Nephron progenitor cell (in vitro differentiated cells): ENCODE data around the gene SLC6A11.

ENCODE experiments used
- DNase-seq: peaks from one replicate; pipeline ENCODE4 v3.0.0; 2021
- H3K27ac Mint-ChIP-seq: 2 replicates; pipeline ENCODE4 v1.8.0; 2021; ENCODE audit warnings: mild to moderate bottlenecking, moderate library complexity, mixed read lengths
- H3K27me3 Mint-ChIP-seq: 2 replicates; pipeline ENCODE4 v1.8.0; 2021; ENCODE audit warnings: mild to moderate bottlenecking, low read depth, mixed read lengths; ENCODE audit not compliant: poor library complexity
- H3K36me3 Mint-ChIP-seq: 2 replicates; pipeline ENCODE4 v1.8.0; 2021; ENCODE audit warnings: low read depth, mixed read lengths
- H3K4me1 Mint-ChIP-seq: 2 replicates; pipeline ENCODE4 v1.8.0; 2021; ENCODE audit warnings: mixed read lengths
- H3K4me3 Mint-ChIP-seq: 2 replicates; pipeline ENCODE4 v1.8.0; 2021; ENCODE audit warnings: mild to moderate bottlenecking, moderate library complexity, mixed read lengths
- H3K9me3 Mint-ChIP-seq: 2 replicates; pipeline ENCODE4 v1.8.0; 2021; ENCODE audit warnings: mild to moderate bottlenecking, moderate library complexity, mixed read lengths
- TF ChIP-seq, protein P1 (sequence below): fragments of 200-600 bp; sonication (generic); IDR thresholded peaks from 2 replicates; pipeline ENCODE4 v1.5.0; 2021; ENCODE audit warnings: antibody characterized with exemption

SLC6A11 gene

DNA sequence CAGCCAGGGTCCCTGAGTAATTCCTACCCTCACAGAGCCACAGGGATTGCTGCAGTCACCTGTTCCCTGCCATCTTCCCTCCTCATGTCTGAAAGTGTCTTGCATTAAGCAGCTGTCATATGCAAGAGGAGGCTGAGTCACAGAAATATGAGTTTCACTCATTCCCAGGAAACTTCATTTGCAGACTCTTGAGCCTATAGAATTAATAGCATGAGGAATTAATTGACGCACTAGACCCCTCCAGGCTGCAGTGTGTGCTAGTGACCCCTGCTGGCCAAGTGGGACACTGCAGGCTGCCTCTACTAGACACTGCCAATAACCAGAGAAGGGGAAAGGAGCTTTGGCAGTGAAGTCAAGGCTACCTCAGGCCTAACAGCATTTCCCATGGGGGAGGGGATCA lies 125.9 kb downstream of the SLC6A11 start:
- no peak overlapping the region for H3K27ac Mint-ChIP-seq
- TF ChIP-seq, protein P1, sequence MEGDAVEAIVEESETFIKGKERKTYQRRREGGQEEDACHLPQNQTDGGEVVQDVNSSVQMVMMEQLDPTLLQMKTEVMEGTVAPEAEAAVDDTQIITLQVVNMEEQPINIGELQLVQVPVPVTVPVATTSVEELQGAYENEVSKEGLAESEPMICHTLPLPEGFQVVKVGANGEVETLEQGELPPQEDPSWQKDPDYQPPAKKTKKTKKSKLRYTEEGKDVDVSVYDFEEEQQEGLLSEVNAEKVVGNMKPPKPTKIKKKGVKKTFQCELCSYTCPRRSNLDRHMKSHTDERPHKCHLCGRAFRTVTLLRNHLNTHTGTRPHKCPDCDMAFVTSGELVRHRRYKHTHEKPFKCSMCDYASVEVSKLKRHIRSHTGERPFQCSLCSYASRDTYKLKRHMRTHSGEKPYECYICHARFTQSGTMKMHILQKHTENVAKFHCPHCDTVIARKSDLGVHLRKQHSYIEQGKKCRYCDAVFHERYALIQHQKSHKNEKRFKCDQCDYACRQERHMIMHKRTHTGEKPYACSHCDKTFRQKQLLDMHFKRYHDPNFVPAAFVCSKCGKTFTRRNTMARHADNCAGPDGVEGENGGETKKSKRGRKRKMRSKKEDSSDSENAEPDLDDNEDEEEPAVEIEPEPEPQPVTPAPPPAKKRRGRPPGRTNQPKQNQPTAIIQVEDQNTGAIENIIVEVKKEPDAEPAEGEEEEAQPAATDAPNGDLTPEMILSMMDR, result peak; percentile 67
- H3K36me3 Mint-ChIP-seq, result no peaks in the 10 kb centered on the region
- peaks cover 22% of the 10 kb centered on the region for H3K27me3 Mint-ChIP-seq
- no peak overlapping the region for H3K4me3 Mint-ChIP-seq
- no peaks in the 10 kb centered on the region for H3K4me1 Mint-ChIP-seq
- peaks cover 4% of the 10 kb centered on the region for H3K9me3 Mint-ChIP-seq
- peak; percentile 51 for DNase-seq

DNA sequence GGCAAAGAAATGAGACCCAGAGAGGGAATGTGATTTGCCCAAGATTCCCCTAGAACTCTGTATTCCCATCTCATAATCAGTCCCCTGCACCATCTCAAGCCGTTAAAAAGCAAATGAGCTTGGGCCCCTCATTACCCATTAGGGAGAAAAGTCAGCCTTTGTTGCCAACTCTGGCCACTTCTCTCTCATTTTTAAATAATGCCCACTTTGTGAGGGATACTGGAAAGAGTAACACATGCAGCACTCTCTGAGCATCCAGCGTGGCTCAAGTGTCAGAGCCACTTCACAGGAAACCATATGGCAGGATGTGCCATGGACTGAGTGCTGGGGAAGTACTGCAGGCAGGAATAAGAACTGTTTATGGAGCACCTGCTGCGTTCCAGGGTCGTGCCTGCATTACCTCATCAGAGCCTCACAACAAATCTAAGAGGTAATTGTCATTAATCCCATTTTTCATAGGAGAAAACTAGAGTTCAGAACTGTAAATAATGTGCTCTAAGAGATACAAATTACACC lies 126.7 kb downstream of the SLC6A11 start:
- H3K4me3 Mint-ChIP-seq, result no peak overlapping the region

DNA sequence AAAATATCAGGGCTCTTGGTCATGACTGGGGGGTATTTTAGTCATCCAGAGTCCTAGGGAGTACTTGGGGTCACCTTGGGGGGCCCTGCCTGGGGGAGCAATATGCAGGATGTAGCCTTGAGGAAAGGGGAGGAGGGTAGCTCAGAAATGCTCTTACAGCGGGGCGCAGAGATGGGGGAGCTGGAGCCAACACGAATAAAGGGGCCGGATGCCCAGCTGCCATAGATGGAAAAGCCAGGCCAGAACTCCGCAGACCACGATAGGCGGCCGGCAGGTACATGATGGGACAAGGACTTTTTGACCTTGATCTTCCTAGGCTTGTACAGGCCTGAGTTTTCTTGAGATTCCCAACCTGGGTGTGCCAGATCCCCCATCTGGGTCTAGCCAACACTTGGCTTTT lies 128.8 kb downstream of the SLC6A11 start:
- Mint-ChIP-seq H3K36me3 (no peaks in the 10 kb centered on the region), H3K27me3 (peaks cover 27% of the 10 kb centered on the region), H3K27ac (no peak overlapping the region), H3K4me1 (no peaks in the 10 kb centered on the region), H3K4me3 (no peak overlapping the region), H3K9me3 (peaks cover 4% of the 10 kb centered on the region)
- TF ChIP-seq, protein P1, result no peak
- no peak for DNase-seq

More for the DNA sequence above, 126.7 kb downstream of the SLC6A11 start:
- no peak overlapping the region for H3K27ac Mint-ChIP-seq
- H3K4me1 Mint-ChIP-seq, result no peaks in the 10 kb centered on the region
- peaks cover 4% of the 10 kb centered on the region for H3K9me3 Mint-ChIP-seq
- TF ChIP-seq, protein P1, result no peak
- H3K27me3 Mint-ChIP-seq, result peaks cover 21% of the 10 kb centered on the region
- DNase-seq, result no peak
- H3K36me3 Mint-ChIP-seq, result no peaks in the 10 kb centered on the region

DNA sequence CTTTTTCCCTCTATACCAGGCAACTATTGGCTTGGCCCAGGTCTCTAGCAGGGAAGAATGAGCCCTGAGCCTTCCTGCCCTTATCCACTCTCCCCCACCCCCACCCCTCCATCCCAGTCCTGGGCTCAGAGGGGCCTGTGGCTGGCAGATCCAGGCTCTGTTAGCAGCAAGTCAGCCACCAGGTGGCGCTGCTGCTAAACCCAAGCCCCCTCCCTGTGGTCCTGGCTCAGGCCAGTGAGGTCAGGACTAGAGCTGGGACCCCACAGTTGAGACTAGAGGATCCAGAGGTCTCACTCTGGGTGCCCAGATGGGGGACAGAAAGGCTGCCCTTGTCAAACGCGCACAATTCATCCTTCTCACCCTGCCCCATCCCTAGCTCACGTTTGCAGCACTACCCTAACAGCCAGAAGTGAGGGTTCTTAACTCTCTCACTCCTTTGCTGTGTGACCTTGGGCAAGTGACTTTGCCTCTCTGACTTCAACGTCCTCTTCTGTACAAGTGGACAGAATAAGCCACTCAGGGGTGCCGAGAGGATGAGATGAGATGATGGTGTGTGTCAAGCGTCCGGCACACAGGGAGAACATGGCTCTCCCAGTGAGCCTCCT lies 129.8 kb downstream of the SLC6A11 start:
- TF ChIP-seq, protein P1, result peak; percentile 88
- H3K4me3 Mint-ChIP-seq, result no peak overlapping the region
- no peaks in the 10 kb centered on the region for H3K36me3 Mint-ChIP-seq
- H3K9me3 Mint-ChIP-seq, result peaks cover 4% of the 10 kb centered on the region
- H3K27ac Mint-ChIP-seq, result no peak overlapping the region
- peaks cover 25% of the 10 kb centered on the region for H3K27me3 Mint-ChIP-seq
- DNase-seq, result peak; percentile 90
- H3K4me1 Mint-ChIP-seq, result peaks cover 2% of the 10 kb centered on the region

DNA sequence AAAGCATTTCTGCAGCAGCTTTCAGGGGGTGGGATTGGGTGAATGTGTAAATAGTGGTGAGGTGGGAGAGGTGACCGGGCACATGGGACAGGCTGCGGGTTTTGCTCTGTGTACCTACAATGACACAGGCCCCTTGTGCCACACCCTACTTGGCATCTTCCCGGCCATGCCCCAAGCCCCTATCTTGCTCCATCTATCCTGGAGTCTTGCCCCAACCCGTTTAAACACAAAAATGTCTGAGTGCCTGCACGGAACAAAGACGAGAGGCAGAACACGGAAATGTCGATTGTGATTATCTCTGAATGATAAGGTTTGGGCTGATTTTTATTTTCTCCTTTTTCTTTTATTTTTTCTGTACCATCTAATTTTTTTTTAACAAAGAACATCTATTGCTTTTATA lies 130.5 kb downstream of the SLC6A11 start:
- Mint-ChIP-seq H3K4me1 (peaks cover 5% of the 10 kb centered on the region), H3K27ac (no peak overlapping the region), H3K27me3 (peaks cover 23% of the 10 kb centered on the region), H3K4me3 (no peak overlapping the region), H3K9me3 (peaks cover 4% of the 10 kb centered on the region), H3K36me3 (no peaks in the 10 kb centered on the region)
- TF ChIP-seq, protein P1, result no peak
- no peak for DNase-seq

DNA sequence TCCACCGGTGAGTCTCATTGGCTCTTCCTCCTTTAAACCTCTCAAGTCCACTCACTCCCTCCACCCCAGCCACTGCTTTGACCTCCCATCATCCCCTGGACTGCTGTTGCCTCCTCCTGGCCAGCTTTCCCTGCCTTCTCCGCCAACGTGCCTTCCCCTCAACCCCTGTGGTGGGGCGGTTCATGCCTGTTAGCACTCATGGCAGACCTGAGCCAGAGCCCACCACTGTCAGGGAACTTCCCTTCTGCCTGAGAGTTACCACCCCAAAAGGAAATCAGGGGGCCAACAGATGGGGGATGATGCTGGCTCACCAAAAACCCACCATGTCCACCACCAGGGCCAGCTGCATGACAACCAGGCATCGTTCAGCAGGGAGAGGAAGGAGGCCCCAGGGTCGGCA lies 132.3 kb downstream of the SLC6A11 start:
- Mint-ChIP-seq H3K27ac (no peak overlapping the region), H3K27me3 (peaks cover 30% of the 10 kb centered on the region), H3K4me3 (no peak overlapping the region), H3K9me3 (no peaks in the 10 kb centered on the region), H3K36me3 (no peaks in the 10 kb centered on the region), H3K4me1 (peaks cover 5% of the 10 kb centered on the region)
- DNase-seq, result no peak
- TF ChIP-seq, protein P1, result no peak
